ENCODE data around the gene MPZL2. TPM values are rescaled to one million over a fixed set of nuclear protein-coding genes. Genes with fewer than 3 reads are reported as not detected.

Gene MPZL2
- total RNA-seq, 1 donor from 2014 or later: 22.4 TPM

- DNase-seq (ENCODE audit: low spot score, unreplicated experiment): no peak
- Mint-ChIP-seq H3K27ac (no peak overlapping the region), H3K4me1 (ENCODE audit: low read depth) (peaks cover 7% of the 10 kb centered on the region), H3K9me3 (ENCODE audit: low read depth) (no peaks in the 10 kb centered on the region), H3K36me3 (ENCODE audit: insufficient read depth) (no peaks in the 10 kb centered on the region), H3K4me3 (ENCODE audit: low read depth) (no peak overlapping the region), H3K27me3 (no peaks in the 10 kb centered on the region)
- TF ChIP-seq, protein P1, sequence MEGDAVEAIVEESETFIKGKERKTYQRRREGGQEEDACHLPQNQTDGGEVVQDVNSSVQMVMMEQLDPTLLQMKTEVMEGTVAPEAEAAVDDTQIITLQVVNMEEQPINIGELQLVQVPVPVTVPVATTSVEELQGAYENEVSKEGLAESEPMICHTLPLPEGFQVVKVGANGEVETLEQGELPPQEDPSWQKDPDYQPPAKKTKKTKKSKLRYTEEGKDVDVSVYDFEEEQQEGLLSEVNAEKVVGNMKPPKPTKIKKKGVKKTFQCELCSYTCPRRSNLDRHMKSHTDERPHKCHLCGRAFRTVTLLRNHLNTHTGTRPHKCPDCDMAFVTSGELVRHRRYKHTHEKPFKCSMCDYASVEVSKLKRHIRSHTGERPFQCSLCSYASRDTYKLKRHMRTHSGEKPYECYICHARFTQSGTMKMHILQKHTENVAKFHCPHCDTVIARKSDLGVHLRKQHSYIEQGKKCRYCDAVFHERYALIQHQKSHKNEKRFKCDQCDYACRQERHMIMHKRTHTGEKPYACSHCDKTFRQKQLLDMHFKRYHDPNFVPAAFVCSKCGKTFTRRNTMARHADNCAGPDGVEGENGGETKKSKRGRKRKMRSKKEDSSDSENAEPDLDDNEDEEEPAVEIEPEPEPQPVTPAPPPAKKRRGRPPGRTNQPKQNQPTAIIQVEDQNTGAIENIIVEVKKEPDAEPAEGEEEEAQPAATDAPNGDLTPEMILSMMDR (IDR thresholded peaks at IDR 0.05; ENCODE audit: unreplicated experiment): no peak
Observed at GRCh38 chr11:118222437-118222836, 41.7 kb downstream of the MPZL2 start.

DNA sequence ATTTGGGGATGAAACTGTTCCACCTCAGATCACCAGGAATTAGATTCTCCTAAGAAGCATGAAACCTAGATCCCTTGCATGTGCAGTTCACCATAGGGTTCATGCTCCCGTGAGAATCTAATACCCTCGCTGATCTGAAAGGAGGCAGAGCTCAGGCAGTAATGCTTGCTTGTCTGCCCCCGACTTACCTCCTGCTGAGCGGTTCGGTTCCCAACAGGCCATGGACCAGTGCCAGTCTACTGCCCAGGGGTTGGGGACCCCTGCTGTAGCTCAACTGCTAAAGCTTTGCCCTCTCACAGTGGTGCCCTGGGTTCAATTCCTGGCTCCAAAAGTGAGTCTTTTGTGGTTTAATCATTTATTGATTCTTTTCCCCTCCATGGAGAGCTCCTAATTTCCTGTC lies 42.7 kb downstream of the MPZL2 start:
- Mint-ChIP-seq H3K4me1 (ENCODE audit: low read depth) (peaks cover 9% of the 10 kb centered on the region), H3K36me3 (ENCODE audit: insufficient read depth) (no peaks in the 10 kb centered on the region), H3K9me3 (ENCODE audit: low read depth) (no peaks in the 10 kb centered on the region), H3K27me3 (no peaks in the 10 kb centered on the region), H3K27ac (no peak overlapping the region), H3K4me3 (ENCODE audit: low read depth) (no peak overlapping the region)
- TF ChIP-seq, protein P1 (IDR thresholded peaks at IDR 0.05; ENCODE audit: unreplicated experiment): no peak
- no peak for DNase-seq (ENCODE audit: low spot score, unreplicated experiment)

- Mint-ChIP-seq H3K9me3 (ENCODE audit: low read depth) (peaks cover 3% of the 10 kb centered on the region), H3K27ac (peak overlapping the region; percentile 73), H3K27me3 (no peaks in the 10 kb centered on the region), H3K4me1 (ENCODE audit: low read depth) (peaks cover 9% of the 10 kb centered on the region), H3K36me3 (ENCODE audit: insufficient read depth) (no peaks in the 10 kb centered on the region), H3K4me3 (ENCODE audit: low read depth) (no peak overlapping the region)
- DNase-seq (ENCODE audit: low spot score, unreplicated experiment): no peak
- TF ChIP-seq, protein P1 (IDR thresholded peaks at IDR 0.05; ENCODE audit: unreplicated experiment): no peak
Observed at GRCh38 chr11:118219732-118220131, 44.4 kb downstream of the MPZL2 start.

DNA sequence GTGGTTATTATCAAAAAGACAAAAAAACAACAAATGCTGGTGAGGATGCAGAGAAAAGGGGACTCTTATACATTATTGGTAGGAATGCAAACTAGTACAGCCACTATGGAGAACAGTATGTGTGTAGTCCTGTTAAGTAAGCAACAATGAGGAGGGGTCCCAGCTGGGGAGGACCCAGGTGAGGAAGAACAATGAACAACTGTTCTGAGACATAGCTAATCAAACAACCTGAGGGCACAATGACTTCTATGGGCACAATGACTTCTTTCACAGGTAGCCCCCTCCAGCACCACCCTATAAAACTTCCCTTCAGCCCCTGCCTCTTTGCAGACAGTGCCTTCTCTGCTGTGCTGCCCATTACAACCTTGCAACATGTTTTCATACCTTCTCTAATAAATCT lies 44.9 kb downstream of the MPZL2 start:
- H3K27me3 Mint-ChIP-seq: no peaks in the 10 kb centered on the region
- H3K9me3 Mint-ChIP-seq (ENCODE audit: low read depth): peaks cover 5% of the 10 kb centered on the region
- no peak for DNase-seq (ENCODE audit: low spot score, unreplicated experiment)
- no peak overlapping the region for H3K4me3 Mint-ChIP-seq (ENCODE audit: low read depth)
- H3K4me1 Mint-ChIP-seq (ENCODE audit: low read depth): peaks cover 9% of the 10 kb centered on the region
- TF ChIP-seq, protein P1 (IDR thresholded peaks at IDR 0.05; ENCODE audit: unreplicated experiment): no peak
- H3K36me3 Mint-ChIP-seq (ENCODE audit: insufficient read depth): no peaks in the 10 kb centered on the region
- peak overlapping the region; percentile 16 for H3K27ac Mint-ChIP-seq

DNA sequence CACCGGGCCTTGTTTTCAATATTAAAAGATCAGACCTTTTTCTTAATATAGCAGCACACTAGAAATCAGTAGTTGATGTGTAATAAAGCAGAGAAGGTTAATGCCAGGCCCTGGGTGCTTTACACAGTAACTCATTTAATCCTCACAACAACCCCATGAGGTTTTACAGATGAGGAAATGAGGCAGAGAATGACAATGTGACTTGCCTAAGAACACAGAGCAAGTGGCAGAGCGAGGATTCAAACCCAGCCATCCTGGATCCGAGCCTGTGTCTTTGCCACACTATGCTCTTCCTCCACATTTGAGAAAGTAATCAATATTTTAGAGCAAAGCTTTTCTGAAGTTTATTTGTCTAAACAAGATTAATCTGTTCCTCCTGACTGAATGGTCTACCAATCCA lies 46.5 kb downstream of the MPZL2 start:
- TF ChIP-seq, protein P1 (IDR thresholded peaks at IDR 0.05; ENCODE audit: unreplicated experiment): no peak
- Mint-ChIP-seq H3K27me3 (no peaks in the 10 kb centered on the region), H3K9me3 (ENCODE audit: low read depth) (peaks cover 5% of the 10 kb centered on the region), H3K27ac (no peak overlapping the region), H3K4me3 (ENCODE audit: low read depth) (no peak overlapping the region), H3K36me3 (ENCODE audit: insufficient read depth) (no peaks in the 10 kb centered on the region), H3K4me1 (ENCODE audit: low read depth) (peaks cover 19% of the 10 kb centered on the region)
- DNase-seq (ENCODE audit: low spot score, unreplicated experiment): no peak
